ENCODE results near the gene RAB4B.

RAB4B gene

DNA sequence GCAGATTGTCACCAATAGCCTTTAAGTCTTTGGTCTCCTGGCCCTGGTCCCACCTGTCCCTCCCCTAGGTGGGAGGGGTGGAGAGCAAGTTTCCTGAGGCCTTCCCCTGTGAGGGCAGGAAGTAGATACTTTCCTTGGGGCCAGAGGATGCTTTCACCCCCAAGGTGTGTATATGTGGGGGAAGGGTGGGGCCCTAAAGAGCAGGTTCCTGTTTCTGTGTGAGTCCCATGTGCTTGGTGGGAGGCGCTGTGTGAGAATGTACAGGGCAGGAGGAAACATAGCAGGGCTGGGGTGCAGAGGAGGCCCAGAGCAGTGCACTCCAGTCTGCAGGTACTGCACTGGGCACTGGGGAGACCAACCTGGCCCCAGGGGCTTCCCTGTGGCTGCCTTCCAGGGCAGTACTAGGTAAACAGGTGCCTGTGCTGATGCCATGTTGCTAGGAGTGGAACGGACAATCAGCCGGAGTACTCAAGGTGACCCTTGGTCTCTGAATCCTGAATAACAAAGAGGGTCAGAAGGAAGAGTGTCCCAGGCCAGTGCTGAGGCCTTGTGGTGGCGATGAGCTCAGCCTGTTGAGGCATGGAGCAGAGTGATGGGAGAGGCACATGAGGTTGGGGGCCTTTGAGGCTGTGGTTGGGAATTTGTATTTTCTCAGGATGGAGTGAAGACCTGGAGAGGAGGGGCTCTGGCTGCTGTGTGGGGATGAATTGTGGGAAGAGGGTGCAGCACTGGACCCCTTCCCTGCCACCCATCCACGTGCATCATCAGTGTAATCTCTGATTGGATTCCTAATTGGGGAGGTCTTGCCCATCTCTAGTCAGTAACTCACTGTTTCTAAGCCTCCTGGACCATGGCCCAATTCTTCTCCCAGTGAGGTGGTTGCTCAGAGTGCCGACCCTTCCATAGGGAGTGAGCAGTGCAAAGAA is 26.1 kb downstream of the RAB4B start:
- peaks cover 54% of the 10 kb centered on the region for H3K4me1 Mint-ChIP-seq
- no peaks in the 10 kb centered on the region for H3K27me3 Mint-ChIP-seq (ENCODE audit: low read depth)
- H3K27ac Mint-ChIP-seq, result peak overlapping the region; percentile 69 to 79 (median 73)
- peaks cover 31% of the 10 kb centered on the region for H3K36me3 Mint-ChIP-seq (ENCODE audit: low read depth)
- H3K4me3 Mint-ChIP-seq, result peak overlapping the region; percentile 48 to 98 (median 80)
- TF ChIP-seq, protein P1, sequence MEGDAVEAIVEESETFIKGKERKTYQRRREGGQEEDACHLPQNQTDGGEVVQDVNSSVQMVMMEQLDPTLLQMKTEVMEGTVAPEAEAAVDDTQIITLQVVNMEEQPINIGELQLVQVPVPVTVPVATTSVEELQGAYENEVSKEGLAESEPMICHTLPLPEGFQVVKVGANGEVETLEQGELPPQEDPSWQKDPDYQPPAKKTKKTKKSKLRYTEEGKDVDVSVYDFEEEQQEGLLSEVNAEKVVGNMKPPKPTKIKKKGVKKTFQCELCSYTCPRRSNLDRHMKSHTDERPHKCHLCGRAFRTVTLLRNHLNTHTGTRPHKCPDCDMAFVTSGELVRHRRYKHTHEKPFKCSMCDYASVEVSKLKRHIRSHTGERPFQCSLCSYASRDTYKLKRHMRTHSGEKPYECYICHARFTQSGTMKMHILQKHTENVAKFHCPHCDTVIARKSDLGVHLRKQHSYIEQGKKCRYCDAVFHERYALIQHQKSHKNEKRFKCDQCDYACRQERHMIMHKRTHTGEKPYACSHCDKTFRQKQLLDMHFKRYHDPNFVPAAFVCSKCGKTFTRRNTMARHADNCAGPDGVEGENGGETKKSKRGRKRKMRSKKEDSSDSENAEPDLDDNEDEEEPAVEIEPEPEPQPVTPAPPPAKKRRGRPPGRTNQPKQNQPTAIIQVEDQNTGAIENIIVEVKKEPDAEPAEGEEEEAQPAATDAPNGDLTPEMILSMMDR (IDR thresholded peaks at IDR 0.05; ENCODE audit: unreplicated experiment in 3 of 3), result no peak
- no peaks in the 10 kb centered on the region for H3K9me3 Mint-ChIP-seq

DNA sequence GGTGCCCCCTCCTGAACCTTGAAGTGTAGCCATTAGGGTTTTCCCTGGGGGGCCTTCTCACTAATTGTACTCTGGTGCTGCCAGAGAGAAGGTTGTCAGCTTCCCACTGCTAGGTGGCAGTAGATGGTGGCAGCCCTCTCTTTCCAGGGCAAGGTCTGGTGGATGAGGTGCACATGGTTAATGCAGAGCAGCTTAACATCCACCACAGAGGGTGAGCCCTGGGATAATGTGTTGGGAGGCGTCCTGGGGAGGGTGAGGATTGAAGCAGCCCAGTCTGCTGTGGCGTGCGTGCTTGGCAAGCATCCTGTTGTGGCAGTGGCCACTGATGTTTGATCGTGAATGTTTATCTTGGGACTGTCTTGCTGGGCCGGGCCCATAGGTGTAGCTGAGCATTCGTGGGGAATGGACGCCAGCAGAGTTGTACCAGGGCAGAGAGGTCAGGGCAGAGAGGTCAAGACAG is 26.8 kb downstream of the RAB4B start:
- Mint-ChIP-seq H3K36me3 (ENCODE audit: low read depth) (peaks cover 31% of the 10 kb centered on the region), H3K4me1 (peaks cover 55% of the 10 kb centered on the region), H3K27ac (peak overlapping the region in 2 of 3 experiments; percentile 65 to 79)

DNA sequence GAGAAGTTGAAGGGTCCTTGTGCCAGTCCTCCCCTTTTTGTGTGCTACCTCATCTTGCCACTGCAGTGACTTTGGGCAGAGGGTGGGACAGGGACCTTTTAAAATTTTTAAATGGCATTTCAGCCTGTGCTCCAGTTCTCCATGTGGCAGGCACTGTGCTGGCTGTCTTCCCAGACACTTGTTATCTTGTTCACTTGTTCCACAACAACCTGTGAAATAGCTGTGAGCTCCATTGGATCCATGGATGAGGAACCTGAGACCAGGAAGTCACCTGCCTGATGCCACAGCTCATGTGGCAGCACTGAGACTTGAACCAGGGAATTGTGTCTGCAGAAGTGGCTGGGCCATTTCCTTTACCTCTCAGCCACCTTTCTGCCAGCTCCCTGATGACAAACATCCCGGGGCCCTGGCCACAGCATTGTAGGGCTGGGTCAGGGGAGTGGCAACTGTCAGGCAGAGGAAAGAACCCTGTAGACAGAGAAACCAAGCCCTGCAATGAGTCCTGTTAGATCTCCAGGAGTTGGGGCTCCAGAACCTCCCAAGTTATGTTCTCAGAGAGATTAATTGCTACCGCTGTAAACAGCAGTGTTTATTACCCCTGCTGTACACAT is 27.3 kb downstream of the RAB4B start:
- Mint-ChIP-seq H3K4me1 (peaks cover 60% of the 10 kb centered on the region), H3K27ac (peak overlapping the region in 1 of 3 experiments; percentile 79), H3K36me3 (ENCODE audit: low read depth) (peaks cover 31% of the 10 kb centered on the region), H3K4me3 (no peak overlapping the region), H3K27me3 (ENCODE audit: low read depth) (no peaks in the 10 kb centered on the region), H3K9me3 (no peaks in the 10 kb centered on the region)
- TF ChIP-seq, protein P1 (IDR thresholded peaks at IDR 0.05; ENCODE audit: unreplicated experiment in 3 of 3), result no peak

More for the DNA sequence above, 26.8 kb downstream of the RAB4B start:
- no peaks in the 10 kb centered on the region for H3K9me3 Mint-ChIP-seq
- TF ChIP-seq, protein P1 (IDR thresholded peaks at IDR 0.05; ENCODE audit: unreplicated experiment in 3 of 3), result no peak
- peak overlapping the region; percentile 16 to 62 (median 48) for H3K4me3 Mint-ChIP-seq
- no peaks in the 10 kb centered on the region for H3K27me3 Mint-ChIP-seq (ENCODE audit: low read depth)

DNA sequence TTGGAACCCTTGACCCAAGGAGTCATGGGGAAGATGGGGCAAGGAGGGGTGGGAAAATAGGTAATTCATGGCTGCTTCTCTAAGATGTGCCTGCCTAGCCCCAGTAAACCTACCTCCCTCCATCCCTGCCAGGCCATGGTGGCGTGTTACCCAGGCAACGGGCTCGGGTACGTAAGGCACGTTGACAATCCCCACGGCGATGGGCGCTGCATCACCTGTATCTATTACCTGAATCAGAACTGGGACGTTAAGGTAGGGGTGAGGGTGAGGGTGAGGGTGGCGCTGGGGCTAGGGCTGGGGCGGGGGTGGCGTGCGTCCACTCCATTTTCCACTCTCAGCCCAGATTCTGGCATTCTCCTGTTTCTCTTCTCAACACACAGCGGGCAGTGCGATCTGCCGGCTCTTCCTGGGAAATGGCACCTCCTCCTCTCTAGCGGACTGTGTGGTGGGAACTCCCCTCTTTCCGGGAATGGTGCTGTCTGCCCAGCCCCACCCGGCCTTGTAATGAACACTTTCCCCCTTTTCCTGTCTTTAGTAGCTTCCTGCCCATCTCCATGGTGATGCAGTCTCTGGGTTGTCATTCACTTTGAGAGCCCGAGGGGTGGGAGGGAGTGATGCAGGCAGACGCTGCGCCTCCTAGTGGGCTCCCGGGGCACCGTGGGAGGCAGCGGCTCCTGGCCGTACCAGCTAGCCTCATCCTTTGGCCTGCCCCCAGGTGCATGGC is 28.5 kb downstream of the RAB4B start:
- TF ChIP-seq, protein P1 (IDR thresholded peaks at IDR 0.05; ENCODE audit: unreplicated experiment in 3 of 3), result peak; percentile 91 to 93 (median 92)
- no peaks in the 10 kb centered on the region for H3K9me3 Mint-ChIP-seq
- peak overlapping the region; percentile 79 to 92 (median 85) for H3K27ac Mint-ChIP-seq
- no peaks in the 10 kb centered on the region for H3K27me3 Mint-ChIP-seq (ENCODE audit: low read depth)
- H3K4me1 Mint-ChIP-seq, result peaks cover 69% of the 10 kb centered on the region
- peak overlapping the region; percentile 72 to 79 (median 73) for H3K4me3 Mint-ChIP-seq
- H3K36me3 Mint-ChIP-seq (ENCODE audit: low read depth), result peaks cover 36% of the 10 kb centered on the region

DNA sequence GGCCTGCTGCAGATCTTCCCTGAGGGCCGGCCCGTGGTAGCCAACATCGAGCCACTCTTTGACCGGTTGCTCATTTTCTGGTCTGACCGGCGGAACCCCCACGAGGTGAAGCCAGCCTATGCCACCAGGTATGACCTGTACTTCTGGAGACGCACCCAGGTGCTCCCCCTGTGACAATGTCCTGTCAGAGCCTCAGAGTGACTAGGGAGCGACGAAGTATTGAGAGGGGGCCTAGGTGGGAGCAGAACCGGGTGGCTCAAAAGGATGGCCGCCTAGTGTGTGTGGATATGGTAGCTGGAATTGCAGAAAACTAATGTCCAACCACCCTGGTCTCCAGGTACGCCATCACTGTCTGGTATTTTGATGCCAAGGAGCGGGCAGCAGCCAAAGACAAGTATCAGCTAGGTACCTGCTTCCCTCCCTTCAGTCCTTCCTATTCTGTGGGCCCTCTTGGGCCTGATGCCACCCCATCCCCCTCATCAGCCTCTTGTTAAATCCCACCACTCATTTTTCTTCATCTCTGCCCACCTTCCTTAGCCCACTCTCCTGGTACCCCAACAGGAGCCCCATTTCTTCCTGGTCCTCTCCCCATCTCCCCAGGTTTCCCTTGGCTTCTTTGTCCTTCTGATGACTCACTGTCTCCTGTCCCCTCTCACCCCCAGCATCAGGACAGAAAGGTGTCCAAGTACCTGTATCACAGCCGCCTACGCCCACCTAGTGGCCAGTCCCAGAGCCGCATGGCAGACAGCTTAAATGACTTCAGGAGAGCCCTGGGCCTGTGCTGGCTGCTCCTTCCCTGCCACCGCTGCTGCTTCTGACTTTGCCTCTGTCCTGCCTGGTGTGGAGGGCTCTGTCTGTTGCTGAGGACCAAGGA is 29.3 kb downstream of the RAB4B start:
- H3K4me3 Mint-ChIP-seq, result peak overlapping the region; percentile 19 to 72 (median 32)
- H3K27me3 Mint-ChIP-seq (ENCODE audit: low read depth), result no peaks in the 10 kb centered on the region
- H3K27ac Mint-ChIP-seq, result peak overlapping the region; percentile 79 to 92 (median 85)
- H3K4me1 Mint-ChIP-seq, result peaks cover 66% of the 10 kb centered on the region
- TF ChIP-seq, protein P1 (IDR thresholded peaks at IDR 0.05; ENCODE audit: unreplicated experiment in 3 of 3), result peak; percentile 6 to 44 (median 31)
- no peaks in the 10 kb centered on the region for H3K9me3 Mint-ChIP-seq
- peaks cover 29% of the 10 kb centered on the region for H3K36me3 Mint-ChIP-seq (ENCODE audit: low read depth)
